ACHN (cell line): Measurements from ENCODE around the gene SNX7.

ENCODE experiments used
- DNase-seq: peaks from one replicate; pipeline ENCODE4 v3.0.0-alpha.2; 2015
- in situ Hi-C: cut with HindIII; loops from 2 replicates; pipeline ENCODE4 v1.10.0; 2017; ENCODE audit warnings: low sequenced_read_pairs, low pct_ligation_motif_present, low pct_unique_long_range_greater_than_20kb

SNX7 gene

DNA sequence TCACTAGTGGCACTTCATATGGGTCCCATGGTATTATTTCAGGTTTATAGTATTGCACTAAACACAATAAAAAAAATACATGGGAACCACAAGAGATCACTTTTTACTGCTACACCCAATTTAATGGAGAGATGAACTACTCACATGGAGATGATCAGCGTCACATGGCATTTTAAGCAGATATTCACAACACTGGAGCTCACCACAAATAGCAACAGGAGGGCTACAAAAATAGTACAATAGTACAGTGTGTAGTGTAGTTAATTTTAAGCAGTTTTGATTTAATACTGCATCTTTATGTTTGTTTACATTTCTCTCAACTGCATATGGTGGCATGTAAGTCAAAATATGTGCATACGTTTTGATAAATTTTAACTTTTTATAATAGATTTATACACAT lies 31.0 kb downstream of the SNX7 start:
- in situ Hi-C loops, result no loop called here
- no peak for DNase-seq

DNA sequence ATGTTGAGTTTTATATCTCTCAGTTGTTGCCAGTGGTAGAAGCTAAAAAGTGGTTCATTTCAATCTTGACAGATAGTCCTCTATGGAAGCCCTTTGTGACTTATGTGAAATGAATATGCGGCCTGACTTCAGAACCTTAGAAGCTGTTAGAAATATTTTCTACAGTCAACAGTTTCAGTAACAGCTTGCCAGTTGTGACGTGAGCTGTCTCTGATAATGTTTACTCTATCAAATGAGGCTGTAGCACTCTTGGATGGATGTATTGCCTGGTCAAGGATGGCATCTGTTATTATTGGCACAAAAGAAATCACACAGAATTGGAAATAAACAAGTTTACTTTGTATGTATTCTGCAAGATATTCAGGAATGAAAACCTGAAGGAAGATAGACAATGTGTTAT lies 31.9 kb downstream of the SNX7 start:
- DNase-seq, result no peak
- in situ Hi-C loops, result no loop called here

- in situ Hi-C loops, result no loop called here
Measured at GRCh38 chr1:98696077-98696476, 34.6 kb downstream of the SNX7 start.

DNA sequence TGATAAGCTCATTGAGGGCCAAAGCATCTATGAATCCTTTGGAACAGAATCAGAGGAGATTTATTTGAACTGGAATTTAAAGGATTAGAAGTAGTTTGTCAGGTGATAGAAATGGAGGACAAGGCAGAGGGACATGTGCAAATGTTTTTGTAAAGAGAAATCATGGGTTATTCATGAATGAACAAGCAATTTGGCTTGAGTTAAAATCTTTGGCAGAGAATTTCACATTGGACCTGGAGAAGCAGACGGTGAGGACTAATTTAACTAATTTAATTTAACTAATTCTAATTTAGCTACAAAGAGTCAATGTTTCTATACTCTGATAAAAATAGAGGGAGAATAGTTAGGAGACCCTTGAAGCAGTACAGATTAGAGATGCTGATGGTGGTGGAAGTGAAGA lies 36.3 kb downstream of the SNX7 start:
- DNase-seq, result no peak
- in situ Hi-C loops, result no loop called here

More at GRCh38 chr1:98696077-98696476, 34.6 kb downstream of the SNX7 start:
- no peak for DNase-seq

- in situ Hi-C loops, result no loop called here
- no peak for DNase-seq
Measured at GRCh38 chr1:98698625-98699024, 37.1 kb downstream of the SNX7 start.

GRCh38 chr1:98700228-98700627 lies 38.7 kb downstream of the SNX7 start:
- DNase-seq, result no peak
- in situ Hi-C loops, result no loop called here

- in situ Hi-C loops, result no loop called here
Measured at GRCh38 chr1:98702976-98703375, 41.5 kb downstream of the SNX7 start.

GRCh38 chr1:98704474-98704873 lies 43.0 kb downstream of the SNX7 start:
- in situ Hi-C loops, result no loop called here
- no peak for DNase-seq

More at GRCh38 chr1:98702976-98703375, 41.5 kb downstream of the SNX7 start:
- DNase-seq, result no peak

DNA sequence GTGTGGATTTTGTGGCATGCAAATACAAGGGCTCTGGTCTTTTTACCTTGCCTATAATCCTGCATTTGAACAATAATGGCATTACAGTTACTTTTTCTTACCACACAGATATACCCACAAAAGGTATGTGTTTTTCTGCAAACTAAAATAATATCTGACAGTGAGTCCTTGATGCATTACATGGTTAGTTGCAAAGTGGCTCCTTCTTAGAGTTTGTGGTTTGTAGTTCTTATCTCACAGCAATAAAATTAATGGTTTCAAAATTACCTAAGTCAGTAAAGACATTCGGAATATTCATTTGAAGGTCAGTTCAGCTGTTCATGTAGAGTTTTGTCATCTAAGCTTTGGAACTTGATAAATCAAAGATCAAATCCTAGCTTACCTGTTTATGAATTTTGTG lies 43.5 kb downstream of the SNX7 start:
- in situ Hi-C loops, result no loop called here
- no peak for DNase-seq

DNA sequence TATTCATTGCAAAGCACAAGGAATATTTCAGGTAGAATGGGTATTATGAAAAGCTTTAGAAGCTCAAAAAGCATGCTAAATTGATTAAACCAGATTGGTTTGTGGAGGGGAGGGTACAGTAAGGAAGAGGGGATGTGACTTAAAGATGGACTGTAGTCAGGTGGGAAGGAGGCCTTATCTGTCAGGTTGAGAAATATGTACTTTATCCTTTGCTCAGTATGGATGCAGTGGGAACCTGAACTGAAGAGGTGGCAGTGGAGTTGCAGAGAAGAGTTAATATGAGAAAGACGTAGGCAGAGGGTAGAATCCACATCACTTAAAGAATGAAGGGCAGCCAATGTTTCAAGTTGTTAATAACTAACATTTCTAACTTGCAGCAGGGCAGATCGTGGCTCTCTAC lies 44.1 kb downstream of the SNX7 start:
- in situ Hi-C loops, result no loop called here
- no peak for DNase-seq

DNA sequence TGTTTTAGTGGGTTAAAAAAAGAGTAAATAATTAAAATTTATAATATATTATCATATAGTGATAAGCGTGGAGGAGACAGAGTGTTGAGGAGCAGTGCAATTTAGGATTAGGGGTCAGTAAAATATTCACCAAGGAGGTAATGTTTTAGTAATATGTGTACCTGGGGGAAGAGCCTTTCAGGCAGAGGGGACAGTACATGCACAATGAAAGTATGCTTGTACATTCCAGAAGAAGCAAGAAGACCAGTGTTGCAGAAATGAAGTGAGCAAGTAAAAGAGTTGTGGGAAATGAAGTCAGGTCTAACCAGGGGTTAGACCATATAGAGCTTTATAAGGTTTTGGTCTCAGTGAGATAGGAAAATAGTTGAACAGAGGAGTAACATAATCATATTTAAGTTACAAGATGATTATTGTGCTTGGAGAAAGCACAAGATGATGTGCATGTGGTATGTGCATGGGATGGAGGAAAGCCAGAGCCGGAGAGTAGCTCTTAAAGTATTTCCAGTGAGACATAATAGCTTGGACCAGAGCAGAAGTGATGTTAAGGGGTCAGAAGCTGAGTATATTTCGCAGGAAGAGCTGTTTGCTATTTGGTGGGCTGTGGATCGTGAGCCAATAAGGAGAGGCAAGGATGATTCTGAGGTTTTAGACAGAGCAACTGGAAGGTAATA lies 44.8 kb downstream of the SNX7 start:
- in situ Hi-C loops, result no loop called here
- DNase-seq, result no peak

DNA sequence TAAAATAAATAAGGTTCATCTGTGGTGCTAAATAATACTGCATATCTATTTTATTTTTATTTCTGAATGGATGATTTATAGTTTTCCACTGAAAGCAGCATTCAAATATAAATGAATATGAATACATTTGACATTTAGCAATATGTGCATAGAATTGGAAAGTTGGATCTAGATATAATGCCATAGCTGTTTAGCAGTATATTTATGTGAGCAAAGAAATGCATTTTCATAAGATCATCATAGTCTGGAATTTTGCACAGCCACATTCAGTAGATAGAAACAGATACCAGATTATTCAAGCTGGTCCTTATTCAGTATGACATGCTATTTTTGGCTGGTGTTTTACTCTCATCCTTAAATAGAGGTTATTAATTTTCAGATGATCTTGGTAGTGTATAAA lies 46.0 kb downstream of the SNX7 start:
- no peak for DNase-seq
- in situ Hi-C loops, result no loop called here

DNA sequence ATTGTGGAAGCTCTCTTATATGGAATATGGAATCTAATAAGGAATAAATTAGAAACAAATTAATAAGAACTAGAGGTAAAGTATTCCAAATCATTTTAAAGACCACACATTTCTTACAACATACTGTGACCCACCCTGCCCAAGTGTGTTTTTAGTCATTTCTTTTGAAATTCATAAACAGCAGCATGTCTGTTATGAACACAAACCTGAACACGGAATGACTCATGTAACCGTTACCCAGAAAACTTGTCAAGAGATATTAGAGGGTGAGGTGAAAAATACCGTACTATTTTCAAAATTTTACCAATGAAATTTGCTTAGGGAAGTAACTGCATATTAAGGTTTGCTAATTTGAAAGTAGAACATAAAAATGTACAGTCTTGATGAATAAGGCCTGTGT lies 48.4 kb downstream of the SNX7 start:
- DNase-seq, result no peak
- in situ Hi-C loops, result no loop called here

DNA sequence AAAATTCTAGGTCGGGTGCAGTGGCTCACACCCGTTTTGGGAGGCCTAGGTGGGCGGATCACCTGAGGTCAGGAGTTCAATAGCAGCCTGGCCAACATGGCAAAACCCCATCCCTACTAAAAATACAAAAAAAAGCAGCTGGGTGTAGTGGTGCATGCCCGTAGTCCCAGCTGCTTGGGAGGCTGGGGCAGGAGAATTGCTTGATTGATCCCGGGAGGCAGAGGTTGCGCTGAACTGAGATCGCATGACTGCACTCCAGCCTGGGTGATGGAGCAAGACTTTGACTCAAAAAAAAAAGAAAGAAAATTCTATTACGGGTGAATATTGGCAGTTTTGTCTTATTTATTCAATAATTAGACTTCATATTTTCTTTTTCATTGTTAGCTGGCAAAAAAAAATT lies 62.1 kb downstream of the SNX7 start:
- in situ Hi-C loops, result no loop called here

DNA sequence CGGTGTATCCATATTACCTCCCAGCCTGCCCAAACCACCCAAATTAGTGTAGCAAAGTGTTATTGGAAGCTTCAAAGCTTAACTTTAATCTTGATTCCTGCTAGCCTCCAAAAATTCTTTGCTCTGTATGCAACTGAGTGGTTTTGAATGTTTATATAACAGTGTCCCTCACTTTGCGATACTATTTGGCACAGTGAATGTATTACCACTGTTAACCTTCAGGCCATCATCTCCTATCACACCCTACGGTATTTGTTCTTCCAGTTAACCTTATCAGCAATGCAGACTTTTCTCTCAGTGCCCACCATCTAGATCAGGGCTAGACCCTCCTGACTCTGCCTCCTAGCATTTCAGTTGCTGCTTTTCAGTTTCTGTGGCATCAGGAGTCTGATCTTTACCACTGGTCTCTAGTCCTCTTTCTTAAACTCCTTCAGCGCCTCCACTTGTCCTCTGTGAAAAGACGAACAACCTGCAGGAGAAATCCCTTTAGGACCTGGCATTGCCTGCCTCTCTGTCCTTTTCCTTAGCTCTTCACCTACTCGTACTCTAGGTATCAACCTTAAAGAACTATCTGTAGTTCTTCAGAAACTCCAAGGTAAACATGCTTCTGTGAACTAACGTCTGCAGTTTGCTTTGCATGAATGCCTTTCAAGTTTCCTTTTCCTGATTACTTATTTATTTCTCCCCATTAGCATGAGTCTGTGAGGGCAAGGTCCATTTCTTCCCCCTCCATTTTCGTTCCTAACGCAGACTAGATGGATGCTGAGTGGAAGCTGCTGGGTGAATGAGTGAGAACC lies 71.7 kb downstream of the SNX7 start:
- in situ Hi-C loops, result no loop called here
- no peak for DNase-seq

More for the DNA sequence above, 62.1 kb downstream of the SNX7 start:
- no peak for DNase-seq

DNA sequence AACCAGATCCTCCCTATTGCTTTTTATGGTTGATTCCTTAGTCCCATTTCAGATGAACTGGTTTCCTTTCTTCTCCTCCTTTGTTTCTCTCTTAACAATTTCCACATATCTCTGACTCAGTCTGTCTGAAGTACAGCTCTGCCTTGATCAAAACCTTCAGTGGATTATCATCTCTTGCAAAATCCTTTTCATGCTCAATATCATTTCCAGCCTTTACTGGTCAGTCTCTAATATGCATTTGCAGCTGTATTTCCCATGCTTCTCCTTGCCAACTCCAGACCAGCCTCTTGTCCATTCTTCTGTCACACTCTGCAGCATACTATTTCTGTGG lies 72.2 kb downstream of the SNX7 start:
- no peak for DNase-seq
- in situ Hi-C loops, result no loop called here

DNA sequence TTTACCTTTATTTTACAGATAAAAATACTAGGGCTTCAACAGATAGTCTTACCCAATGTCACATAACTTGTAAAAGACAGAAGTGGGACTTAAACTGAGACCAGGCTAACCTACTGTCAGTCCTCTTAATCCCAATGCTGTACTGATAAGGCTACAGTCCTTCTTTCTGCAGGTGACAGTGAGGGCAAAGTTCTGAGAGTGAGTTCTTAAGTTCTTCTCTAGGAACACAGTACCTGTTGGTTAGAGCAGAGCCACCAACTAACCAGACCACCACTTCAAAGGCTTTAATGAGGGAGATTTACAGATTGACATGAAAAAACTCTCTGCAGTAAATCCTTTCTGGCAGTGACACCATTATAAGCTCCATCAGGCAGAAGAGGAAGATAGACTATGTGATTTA lies 74.2 kb downstream of the SNX7 start:
- DNase-seq, result no peak
- in situ Hi-C loops, result no loop called here

- in situ Hi-C loops, result no loop called here
- no peak for DNase-seq
Measured at GRCh38 chr1:98737835-98738234, 76.3 kb downstream of the SNX7 start.

DNA sequence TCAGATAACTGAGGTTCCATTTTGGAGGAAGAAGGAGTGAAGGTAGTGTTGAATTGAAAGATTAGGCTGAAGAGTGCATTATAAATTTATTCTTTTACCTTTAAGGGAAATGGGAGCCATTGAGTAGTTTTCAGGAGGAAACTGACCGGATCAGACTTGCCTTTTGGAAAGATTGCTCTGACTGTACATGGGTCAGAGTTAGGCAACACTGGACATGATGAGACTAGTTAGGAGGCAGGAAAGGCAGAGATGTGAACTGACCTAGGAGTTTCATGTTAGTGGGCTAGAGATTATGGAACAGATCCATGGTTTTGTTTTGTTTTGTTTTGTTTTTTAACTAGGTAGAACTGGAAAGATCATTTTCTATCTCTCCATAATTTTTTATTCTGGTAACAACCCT lies 78.2 kb downstream of the SNX7 start:
- no peak for DNase-seq
- in situ Hi-C loops, result no loop called here

DNA sequence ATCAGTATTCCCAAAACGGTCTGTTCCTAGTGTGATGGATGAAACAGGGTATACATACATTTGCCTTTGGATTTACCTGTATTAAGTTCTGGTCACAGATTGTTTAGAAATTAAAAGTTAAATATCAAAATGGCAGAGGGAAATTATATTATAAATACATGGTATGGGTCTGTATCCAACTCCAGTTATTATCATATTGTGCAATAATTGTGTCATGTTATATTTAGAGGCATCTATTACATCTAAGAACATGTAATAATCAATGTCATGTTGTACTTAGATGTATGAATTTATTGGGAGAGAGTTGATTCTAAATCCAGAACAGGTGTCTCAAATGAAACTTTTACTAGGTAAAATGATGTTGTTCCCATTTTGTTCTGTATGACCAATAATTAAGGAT lies 79.6 kb downstream of the SNX7 start:
- in situ Hi-C loops, result no loop called here
- no peak for DNase-seq
